OCI-M2 (cell line): ENCODE data around the gene DMRTA2.

Source experiments
- DNase-seq: peaks from one replicate; lab custom pipeline; 2025; ENCODE audit not compliant: unreplicated experiment; lab: John Stamatoyannopoulos, UW

Gene DMRTA2

DNA sequence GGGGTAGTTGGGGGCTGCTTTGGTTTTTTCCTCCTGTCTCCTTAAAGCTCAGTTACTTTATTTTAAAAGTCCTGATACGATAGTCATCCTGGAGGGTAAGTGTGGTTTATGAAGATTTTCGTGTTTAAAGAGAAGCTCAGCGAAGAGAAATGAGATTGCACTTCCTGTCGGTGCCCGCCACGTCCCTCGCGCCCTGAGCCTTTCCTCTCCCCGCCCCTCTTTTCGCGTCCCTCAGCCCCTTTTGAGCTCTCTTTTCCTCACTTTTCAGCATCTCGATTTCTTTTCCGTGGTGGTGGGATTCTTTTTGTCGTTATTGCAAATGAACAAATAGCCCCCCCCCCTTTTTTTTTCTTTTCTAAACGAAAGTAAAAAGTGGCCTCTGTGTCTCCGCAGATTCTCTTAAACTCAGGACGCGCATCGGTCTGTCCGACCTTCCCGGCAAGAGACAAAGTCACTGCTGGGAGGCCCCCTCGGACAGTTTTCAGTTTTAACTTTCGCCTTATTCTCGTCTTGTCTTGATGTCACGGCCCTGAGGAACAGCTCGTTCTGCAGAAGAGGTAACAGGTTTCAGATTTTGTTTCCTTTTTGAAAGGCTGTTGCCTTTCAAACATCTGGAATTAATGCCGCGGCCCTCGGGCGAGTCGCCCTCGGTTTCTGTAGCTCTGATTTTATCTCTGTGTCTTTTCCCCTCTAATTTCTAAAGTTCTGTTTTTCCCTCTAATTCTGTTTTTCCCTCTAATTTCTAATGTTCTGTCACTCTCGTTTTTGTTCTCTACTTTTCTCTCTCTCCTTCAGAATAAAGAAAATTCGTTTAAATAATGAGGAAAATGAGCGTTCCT lies 1.0 kb upstream of the DMRTA2 start:
- no peak for DNase-seq

DNA sequence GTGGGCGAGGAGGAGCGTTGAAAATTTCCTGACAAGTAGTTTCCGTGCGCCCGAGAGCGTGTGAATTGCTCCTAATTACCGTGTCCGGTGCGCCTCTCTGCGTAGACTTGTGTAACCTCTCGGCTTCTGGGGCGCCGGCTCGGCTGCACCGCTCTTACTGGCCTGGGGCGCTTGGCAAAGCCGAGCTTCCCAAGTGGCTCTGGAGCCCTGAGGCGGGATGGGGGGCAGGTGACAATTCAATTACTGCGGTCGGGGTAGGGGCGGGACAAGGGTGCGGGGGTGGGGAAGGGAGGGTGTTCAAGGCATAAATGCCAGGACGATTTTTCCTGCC lies 392 bp upstream of the DMRTA2 start:
- no peak for DNase-seq

DNA sequence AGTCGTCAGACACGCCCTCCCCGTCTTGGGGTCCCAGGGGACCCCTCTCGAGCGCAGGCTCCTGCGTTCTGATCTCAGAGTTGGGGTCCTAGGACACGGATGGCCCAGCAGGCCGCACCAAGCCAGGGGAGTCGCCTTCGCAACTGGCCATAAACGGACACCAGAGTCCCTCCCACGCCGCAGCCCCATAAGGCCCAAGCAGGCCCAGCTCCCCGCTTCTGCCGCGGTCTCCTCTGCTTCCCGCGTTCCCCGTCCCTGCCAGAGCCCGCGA lies 633 bp downstream of the DMRTA2 start:
- DNase-seq = no peak

DNA sequence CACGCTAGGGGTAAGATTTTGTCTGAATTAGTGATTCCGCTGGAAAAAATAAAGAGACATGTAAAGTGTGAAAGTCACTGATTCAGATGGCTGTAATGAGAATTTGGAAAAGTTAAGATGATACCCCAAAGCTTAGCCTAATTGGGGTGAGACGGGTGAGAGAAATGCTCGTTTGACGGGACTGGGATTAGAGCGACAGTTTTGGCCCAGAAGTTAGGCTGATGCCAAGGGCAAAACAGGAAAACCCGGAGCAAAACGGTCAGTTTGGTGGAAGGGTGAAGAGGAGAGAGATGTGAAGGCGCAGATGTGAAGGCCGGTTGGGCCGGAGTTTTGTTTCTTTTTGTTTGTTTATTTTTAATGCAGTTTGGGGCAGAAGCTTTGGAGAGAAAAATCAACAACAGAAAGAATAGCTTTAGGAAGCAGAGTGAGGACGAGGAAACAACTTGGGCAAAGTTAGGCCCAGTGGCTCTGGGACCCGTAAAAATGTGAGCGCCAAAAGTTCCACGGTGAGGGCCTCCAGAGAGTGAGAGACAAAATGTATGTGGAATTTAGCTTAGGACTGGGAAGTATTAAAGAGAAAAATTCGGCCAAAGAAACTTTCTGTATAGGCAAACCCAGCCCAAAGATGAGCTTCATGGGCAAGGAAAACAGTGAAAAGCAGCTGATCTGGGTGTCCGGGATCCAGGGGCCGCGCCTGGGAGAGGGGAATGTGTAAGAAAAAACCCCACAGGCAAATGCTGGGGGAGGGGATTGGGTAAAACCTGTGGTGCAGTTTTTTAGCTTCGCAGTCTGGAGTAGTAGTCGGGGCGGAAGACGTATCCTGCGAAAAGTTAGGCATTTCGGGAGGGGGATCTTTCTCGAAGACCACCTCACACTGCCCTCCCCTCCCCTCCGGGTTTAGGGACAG lies 1.2 kb downstream of the DMRTA2 start:
- DNase-seq = no peak

DNA sequence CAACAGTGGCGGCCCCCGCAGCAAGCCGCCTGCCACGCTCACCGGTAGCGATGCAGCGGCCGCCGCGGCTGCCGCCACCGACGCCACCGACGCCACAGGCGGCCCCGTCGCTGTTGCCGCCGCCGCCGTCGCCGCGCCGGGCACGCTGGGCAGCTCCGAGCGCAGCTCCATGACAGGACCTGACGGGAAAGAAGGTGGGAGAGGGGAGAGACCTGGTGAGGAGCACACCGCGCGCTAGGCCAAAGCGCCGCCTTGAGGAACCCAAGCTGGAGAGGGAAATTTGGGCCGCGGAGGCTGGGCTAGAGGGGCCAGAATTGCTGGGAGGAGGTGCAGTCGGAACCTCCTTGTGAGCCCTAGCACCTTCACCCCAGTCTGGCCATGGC lies 1.9 kb downstream of the DMRTA2 start:
- DNase-seq = no peak

DNA sequence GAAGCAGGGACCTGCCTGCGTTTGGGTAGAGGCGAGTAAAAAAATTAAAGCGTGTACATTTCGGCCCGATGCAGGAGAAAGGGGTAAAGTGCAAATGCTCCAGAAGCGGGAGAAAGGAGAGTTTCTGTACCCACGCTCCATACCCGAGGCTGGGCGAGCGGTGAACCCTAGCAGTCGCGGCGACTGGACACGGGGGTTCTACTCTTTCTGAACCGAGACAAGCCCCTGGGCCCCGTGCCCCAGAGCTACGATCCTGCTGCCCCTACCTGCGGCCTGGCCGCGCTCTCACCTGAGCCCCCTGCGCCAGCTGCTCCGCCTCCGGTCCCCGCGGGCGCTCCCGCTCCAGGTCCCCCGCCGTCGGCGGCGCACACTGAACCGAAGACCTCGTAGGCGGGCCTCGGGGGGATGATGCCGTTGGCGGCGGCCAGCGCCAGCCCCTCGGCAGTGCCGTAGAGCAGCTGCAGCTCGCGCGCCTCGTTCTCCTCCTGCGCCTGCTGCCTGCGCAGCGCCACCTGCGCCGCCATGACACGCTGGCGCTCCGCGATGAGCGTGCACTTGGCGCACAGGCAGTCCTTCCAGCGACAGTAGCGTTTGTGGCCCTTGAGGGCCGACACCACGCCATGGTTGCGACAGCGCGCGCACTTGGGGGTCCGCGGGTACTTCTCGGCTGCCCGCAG lies 2.4 kb downstream of the DMRTA2 start:
- no peak for DNase-seq

DNA sequence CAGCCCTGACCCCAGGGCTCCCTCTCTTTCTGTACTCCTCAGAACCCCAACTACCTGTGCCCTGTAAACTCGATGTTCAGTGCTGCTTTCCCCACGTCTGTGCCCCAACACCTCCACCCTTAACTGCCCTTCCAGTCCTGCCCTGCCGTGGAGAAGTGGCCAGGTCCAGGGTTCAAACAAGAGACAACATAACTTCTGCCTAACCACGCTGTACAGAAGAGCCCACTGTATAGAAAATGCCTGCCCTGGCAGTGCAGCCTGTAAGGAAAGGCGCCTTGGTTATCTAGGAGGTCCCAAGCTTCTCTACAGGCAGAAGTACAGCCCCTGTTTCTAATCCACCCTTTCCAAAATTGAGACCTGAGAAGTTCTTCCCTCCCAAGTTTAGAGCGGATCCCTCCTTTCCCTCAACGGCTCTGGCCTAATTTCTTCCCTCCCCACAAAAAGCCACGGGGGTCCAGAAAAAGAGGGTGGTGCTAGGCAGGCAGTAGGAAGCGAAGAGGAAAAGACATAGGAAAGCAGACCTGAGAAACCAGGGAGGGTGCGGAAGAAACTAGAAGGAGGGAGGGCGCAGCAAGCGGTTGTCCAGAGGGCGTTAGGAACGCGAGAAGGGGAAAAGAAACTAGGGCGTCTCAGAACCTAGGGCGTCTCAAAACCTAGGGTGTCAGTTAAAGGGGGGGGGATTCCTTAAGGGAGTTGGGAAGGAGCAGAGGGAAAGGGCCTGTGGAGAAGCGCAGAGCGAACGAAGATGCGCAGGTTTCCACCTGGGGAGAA lies 3.2 kb downstream of the DMRTA2 start:
- DNase-seq = no peak

DNA sequence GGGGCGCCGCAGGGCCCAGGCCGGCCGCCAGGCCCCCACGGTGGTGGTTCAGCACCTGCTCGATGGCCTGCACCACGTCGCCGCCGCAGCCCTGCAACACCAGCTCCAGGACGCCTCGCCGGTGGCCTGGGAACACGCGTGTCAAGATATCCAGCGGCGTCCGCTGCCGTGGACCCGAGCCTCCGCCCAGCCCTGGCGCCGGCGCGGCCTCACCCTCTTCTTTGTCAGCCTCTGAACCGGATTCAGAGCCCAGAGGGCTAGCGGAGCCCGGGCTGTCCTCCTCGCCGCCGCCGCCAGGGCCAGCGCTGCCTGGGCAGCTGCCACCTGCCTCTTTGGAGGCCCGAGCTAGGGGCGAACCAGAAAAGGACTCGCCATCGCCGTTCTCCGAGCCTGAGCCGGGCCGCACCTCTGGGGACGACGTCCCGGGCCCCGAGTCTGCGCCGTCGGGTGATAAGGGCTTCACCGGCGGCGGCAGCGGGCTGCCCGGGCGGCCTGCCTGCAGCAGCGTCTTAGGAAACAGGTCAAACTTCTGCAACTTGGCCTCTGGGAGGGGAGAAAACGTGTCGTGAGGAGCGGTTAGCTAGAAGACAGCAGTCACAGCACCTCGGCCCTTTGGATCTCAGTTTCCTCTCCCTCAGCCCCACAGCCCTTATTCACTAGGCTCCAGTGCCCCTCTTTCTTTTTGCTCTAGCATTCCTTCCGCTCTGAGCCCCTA lies 3.9 kb downstream of the DMRTA2 start:
- no peak for DNase-seq

DNA sequence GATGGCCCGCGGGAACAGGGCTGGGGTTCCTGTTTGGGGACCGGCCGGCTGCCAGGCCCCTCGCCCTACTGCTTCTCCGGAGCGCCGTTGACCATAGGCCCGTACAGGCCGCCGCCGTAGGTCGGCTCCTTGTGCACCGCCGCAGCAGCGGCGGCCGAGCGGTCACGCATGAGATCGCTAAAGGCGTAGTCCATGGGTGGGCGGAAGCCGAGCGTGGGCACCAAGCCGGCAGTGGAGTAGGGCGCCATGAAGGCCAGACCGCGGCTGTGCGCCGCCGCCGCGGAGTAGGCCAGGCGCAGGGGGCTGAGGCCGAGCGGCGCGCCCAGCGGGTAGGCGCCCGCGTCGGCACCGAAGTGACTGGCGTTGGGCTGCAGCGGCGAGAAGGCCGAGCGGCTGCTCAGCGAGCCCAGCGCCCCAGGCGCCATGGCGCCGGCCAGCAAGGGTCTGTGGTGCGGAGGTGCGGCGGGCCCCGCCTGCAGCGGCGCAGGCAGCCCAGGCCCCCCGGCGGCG lies 4.6 kb downstream of the DMRTA2 start:
- DNase-seq = no peak

DNA sequence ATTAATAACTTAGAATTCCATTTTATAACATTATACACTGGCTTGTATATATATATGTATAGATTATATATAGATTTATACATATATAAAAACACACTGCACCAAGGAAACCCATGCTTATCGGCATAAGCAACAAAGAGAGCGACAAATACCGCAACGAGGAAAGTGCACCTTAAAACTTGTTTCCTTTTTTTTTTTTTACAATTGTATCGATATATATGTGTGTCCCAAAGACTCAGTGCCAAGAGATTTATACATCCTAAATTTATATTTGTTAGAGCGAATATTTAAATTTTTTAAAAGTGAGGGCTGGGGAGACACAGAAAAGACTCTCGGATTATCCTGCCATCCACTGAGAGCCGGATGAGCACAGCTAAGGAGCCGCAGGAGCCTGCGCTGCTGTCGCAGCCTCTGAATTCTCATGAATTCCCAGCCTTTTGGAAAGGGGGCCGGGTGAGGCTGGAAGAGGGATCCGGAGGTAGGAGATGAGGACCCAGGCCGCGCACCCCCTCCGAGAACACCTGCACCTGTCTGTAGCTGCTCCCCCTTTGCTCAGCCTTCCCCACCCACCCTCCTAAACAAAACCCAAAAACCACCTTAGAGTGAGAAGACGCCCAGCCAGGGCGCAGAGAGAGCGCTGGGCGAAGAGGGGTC lies 5.2 kb downstream of the DMRTA2 start:
- DNase-seq = no peak

DNA sequence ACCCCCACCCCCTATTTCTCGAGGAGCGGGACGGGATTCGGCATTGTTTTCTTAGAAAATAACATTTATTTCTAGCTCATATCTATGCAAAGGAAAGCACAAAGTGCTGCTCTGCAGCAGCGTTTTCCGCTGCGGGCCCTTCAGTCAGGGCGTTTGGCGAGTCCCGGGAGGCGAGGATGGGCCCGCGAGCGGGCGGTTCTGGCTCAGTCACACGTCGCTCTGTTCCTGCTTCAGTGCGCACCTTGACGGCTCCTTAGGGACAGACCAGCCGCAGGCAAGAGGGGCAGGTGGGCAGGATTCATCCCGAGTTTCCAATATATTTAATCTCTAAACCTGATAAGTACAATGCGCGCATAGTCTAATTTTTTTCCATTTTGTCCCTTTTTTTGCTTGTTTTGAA lies 5.7 kb downstream of the DMRTA2 start:
- DNase-seq = no peak

DNA sequence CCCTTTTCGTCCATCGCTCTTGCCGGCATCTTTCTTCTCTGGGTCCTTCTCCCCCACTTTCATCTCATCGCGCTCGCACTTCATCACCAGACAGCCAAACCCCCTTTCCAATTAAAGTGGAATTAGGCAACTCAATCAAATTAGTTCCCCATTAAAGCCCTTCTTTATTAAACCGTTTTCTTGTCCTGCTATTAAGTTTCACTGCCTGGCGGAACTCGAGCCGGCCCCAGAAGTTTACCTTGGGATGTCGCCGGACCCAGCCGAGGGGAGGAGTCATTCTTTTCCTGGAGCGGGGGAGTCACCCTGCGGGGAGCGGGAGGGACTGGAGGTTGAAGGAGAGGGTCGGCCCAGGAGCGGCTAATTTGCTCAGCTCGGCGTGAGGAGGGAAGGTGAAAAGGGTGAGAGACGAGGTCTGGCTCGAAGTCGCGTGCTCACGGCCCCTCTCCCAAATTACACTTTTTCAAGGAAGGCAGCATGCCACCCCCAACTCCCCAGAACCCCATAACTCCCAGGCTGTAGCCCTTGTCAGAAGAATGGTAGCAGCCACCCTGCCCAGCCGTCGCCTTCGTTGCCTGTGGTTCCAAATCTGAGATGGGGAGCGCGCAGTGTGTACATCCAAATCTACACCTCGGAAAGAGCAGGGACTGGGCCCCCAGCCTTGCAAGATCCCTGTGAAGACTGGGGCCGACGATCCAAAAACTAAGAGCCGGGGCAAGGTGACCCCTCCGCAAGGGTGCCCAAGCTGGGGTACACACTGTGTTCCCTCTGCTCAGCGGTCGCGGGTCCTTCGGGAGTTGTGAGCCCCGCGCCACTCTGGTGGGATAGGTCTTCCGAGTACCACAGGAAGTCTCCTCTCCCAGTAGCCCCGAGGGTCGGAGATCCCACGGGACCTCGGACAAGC lies 6.4 kb downstream of the DMRTA2 start:
- DNase-seq = no peak

DNA sequence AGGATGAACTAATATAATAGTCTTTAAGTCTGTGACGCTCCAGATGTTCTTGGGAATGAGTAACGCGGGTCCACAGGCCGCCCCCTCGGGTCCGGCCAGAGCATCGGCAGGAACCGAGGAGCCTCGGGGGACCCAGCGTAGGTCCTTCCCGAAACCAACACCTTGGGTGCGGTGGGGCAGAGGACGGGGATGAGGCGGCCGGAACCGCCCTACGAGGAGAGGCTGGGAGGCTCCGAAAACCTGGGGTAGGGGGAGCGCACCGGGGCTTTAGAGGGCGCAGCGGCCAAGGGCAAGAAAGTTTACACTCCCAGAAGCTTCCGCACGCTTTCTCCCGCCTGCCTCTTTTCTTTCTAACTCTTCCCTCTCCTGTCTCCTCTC lies 7.1 kb downstream of the DMRTA2 start:
- no peak for DNase-seq

DNA sequence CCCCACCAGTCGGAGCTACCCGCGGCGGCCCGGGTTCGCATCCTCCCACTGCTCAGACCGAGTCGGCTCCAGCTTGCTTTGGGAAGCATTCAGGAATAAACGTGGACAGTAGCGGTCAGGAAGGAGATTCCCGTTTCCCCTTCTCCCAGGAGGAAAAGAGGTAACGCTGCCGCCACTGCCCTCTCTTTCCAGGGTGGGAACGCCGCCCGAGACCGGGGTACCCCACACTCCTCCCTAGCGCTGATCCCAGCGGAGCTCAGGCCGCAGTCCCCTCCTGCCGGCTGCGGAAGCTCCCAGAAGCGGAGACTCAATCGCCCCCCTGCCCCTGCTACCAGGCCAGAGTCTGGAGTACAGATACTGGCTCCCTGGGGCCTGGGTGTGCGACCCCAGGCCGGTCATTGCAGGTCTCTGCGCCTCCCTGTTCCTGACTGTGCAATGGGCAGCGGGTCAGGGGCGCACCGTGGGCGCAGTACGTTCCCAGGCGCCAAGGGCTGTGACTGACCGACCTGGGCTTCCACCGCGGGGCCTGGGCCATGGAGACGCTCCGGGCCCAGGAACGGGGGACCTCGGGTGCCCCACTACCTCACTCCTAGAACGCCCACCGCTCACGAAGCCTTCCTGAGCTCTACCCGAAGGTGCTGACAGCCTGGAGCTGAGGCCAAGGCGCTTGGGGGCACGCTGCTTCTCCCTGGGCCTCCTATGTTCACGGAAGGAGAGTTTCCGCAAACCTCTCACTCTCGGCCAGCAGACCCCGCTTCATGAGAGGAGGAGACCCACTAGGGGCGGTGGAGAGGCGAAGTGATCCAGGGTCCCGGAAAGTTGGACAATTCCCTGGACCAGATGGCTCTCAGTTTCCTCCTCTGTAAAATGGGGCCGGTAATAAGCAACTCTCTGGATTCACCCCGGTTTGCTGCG lies 7.8 kb downstream of the DMRTA2 start:
- no peak for DNase-seq

DNA sequence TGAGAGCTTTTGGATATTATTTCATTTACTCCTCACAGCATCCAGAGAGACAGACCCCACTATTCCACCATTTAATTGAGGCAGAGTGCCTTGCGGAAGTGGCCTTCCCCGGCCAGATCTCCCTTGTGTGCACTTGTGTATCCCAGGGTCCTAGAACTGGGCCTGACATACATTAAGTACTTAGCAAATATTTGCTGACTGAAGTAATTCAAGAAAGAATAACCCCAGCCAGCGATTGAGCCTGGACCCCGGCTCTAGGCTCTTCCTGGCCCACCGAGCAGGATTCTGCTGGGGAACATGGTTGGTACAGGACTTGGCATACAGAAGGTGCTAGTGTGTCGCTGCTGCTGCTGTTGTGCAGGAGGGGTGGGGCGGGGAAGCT lies 8.4 kb downstream of the DMRTA2 start:
- DNase-seq = no peak

DNA sequence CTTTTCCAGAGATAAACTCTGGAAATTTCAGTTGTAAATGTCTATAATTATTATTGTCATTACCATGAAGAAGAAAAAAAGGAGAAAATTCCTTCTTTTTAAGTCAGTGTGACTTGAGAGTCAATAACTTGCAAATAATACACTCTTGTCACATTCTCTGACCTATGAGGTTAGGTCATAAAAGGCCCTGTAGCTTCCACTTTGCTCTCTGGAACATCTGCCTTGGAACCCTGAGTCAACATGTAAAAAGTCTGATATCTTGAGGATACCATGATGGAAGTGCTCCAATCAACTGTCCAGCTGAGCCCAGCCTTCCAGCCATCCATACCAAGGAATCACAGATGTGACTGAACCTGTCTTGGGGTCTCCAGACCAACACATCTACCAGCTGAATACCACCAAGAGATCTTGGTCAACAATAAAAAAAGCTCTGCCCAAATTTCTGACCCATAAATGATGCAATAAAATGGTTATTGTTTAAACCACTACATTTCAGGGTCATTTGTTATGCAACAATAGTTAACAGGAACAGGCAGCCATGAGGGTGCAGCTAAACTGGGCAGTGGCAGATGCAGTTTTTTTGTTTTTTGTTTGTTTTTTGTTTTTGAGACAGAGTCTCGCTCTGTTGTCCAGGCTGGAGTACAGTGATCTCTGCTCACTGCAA lies 10.3 kb downstream of the DMRTA2 start:
- DNase-seq = no peak

DNA sequence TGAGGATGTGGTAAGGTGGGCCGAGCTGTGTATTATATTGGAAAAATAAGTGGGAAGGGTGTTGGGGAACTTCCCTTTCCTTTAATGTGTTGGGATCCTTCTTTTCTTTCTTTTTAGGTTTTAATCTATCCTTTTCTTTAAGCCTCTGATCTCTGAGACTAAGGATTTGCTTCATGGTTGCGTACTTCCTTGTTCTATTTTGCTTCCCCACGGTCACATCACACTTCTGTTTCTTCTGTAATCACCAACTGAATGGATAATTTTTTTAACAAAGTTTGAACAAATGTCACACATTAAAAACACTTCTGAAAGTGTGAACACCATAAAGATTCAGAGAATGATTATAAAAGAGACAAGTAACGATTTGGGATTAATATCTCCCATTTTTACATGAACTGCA lies 17.4 kb downstream of the DMRTA2 start:
- DNase-seq = no peak
